Mesendoderm (in vitro differentiated cells): ENCODE data around the gene PLD4.
"Not testable (repeated sequence)": the region's sequence is repeated elsewhere in the genome, so short reads cannot be mapped to it uniquely, and the experiment has no call there.

Experiments
- DNase-seq: peaks from one replicate; pipeline ENCODE4 v3.0.0; 2013
- H2AK5ac ChIP-seq: 2 replicates; pipeline ENCODE4 v1.6.1; 2013; ENCODE audit warnings: low read length, inconsistent platforms
- H2BK120ac ChIP-seq: 2 replicates; pipeline ENCODE4 v1.6.1; 2013; ENCODE audit warnings: low read depth, mild to moderate bottlenecking, low read length, moderate library complexity, mixed read lengths
- H2BK15ac ChIP-seq: replicated peaks from 2 replicates; pipeline ENCODE4 v1.6.1; 2013; ENCODE audit warnings: low read depth, mild to moderate bottlenecking, moderate library complexity
- H2BK5ac ChIP-seq: 2 replicates; pipeline ENCODE4 v1.6.1; 2013; ENCODE audit warnings: low read length, inconsistent platforms
- H3K18ac ChIP-seq: 2 replicates; pipeline ENCODE4 v1.6.1; 2013; ENCODE audit warnings: mild to moderate bottlenecking, low read length, mixed read lengths
- H3K23ac ChIP-seq: one replicate; pipeline ENCODE4 v1.6.1; 2013; ENCODE audit warnings: low read length
- H3K27ac ChIP-seq: 2 replicates; pipeline ENCODE4 v1.5.1; 2013; ENCODE audit warnings: low read depth, mild to moderate bottlenecking, inconsistent platforms, low read length, moderate library complexity
- H3K27me3 ChIP-seq: 2 replicates; pipeline ENCODE4 v1.6.1; 2013; ENCODE audit warnings: low read length, control low read depth, mild to moderate bottlenecking, inconsistent platforms; ENCODE audit not compliant: insufficient read depth, poor library complexity
- H3K36me3 ChIP-seq: 2 replicates; pipeline ENCODE4 v1.6.1; 2013; ENCODE audit warnings: low read length, inconsistent platforms; ENCODE audit not compliant: control insufficient read depth, insufficient read depth
- H3K4ac ChIP-seq: one replicate; pipeline ENCODE4 v1.6.1; 2013; ENCODE audit warnings: low read depth, mild to moderate bottlenecking, low read length, moderate library complexity
- H3K4me1 ChIP-seq: 2 replicates; pipeline ENCODE4 v1.6.1; 2013; ENCODE audit warnings: low read depth, low read length, inconsistent platforms; ENCODE audit not compliant: control insufficient read depth
- H3K4me2 ChIP-seq: 2 replicates; pipeline ENCODE4 v1.6.1; 2013; ENCODE audit warnings: low read length
- H3K4me3 ChIP-seq: 2 replicates; pipeline ENCODE4 v1.5.1; 2013; ENCODE audit warnings: mild to moderate bottlenecking, low read length
- H3K56ac ChIP-seq: one replicate; pipeline ENCODE4 v1.6.1; 2013; ENCODE audit warnings: low read length
- H3K79me1 ChIP-seq: 2 replicates; pipeline ENCODE4 v1.6.1; 2013; ENCODE audit warnings: low read length, inconsistent platforms
- H3K79me2 ChIP-seq: 2 replicates; pipeline ENCODE4 v1.6.1; 2013; ENCODE audit warnings: mild to moderate bottlenecking, low read length; ENCODE audit not compliant: control insufficient read depth, insufficient read depth
- H3K9ac ChIP-seq: 2 replicates; pipeline ENCODE4 v1.6.1; 2013; ENCODE audit warnings: low read length, inconsistent platforms
- H4K5ac ChIP-seq: one replicate; pipeline ENCODE4 v1.6.1; 2013; ENCODE audit warnings: low read length
- H4K8ac ChIP-seq: one replicate; pipeline ENCODE4 v1.6.1; 2013; ENCODE audit warnings: low read depth, mild to moderate bottlenecking, control low read depth, low read length, moderate library complexity
- WGBS: extraction: QIAGEN DNeasy Blood & Tissue Kit; methylation state at CpG from one replicate; pipeline ENCODE4 v1.1.7; 2013; ENCODE audit warnings: low lambda C conversion rate, missing lambda C conversion rate; ENCODE audit not compliant: insufficient coverage; ENCODE audit errors: extremely low coverage; 5-methylcytosine and 5-hydroxymethylcytosine counted together

PLD4 gene

DNA sequence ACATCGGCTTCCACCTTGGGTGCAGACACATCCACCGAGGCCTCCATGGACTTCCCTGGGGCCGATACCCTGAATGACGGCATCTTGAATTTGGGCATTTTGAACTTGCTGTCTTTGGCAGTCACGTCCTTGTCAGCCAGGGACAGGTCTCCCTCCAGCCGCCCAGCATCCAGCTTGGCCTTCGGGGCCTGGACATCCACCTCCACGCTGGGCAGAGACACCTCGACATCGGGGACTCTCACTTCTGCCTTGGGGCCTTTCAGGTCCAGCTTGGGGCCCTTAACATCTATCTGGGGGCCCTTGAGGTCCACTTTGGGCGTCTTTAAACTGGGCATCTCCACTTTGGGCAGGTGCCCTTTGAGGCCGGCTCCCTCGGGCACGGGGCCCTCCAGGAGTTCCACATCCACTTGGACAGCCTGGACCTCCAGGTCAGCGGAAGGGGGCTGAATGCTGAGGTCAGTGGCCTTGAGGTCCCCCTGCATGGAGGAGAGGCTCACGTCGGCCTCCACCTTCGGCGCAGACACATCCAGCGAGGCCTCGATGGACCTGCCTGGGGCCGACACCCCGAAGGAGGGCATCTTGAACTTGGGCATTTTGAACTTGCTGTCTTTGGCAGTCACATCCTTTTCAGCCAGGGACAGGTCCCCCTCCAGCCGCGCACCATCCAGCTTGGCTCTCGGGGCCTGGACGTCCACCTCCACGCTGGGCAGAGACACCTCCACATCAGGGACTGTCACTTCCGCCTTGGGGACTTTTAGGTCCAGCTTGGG is 19.9 kb downstream of the PLD4 start:
- not testable (repeated sequence) for DNase-seq, H3K4me1 ChIP-seq, H3K56ac ChIP-seq, H2BK15ac ChIP-seq, H3K4me2 ChIP-seq, H3K79me1 ChIP-seq, H3K9ac ChIP-seq, H3K27ac ChIP-seq, H2BK5ac ChIP-seq, H3K4ac ChIP-seq, H3K18ac ChIP-seq, H3K27me3 ChIP-seq, H3K23ac ChIP-seq, H2AK5ac ChIP-seq, H3K4me3 ChIP-seq, H3K36me3 ChIP-seq, H4K8ac ChIP-seq, H4K5ac ChIP-seq, H3K79me2 ChIP-seq, H2BK120ac ChIP-seq
- no CpG with 5 or more reads among the region's 29 CpGs for WGBS

- H2BK15ac ChIP-seq, H3K36me3 ChIP-seq, H3K18ac ChIP-seq, H3K9ac ChIP-seq, H4K8ac ChIP-seq, H3K79me1 ChIP-seq, H3K27ac ChIP-seq, H2BK5ac ChIP-seq, H3K4me3 ChIP-seq, H3K23ac ChIP-seq, DNase-seq, H3K79me2 ChIP-seq, H3K4me1 ChIP-seq, H3K4me2 ChIP-seq, H3K27me3 ChIP-seq, H2AK5ac ChIP-seq, H2BK120ac ChIP-seq, H3K56ac ChIP-seq, H4K5ac ChIP-seq, H3K4ac ChIP-seq: not testable (repeated sequence)
- WGBS = no CpG with 5 or more reads among the region's 20 CpGs
Measured at GRCh38 chr14:104945266-104945665, 20.6 kb downstream of the PLD4 start.

DNA sequence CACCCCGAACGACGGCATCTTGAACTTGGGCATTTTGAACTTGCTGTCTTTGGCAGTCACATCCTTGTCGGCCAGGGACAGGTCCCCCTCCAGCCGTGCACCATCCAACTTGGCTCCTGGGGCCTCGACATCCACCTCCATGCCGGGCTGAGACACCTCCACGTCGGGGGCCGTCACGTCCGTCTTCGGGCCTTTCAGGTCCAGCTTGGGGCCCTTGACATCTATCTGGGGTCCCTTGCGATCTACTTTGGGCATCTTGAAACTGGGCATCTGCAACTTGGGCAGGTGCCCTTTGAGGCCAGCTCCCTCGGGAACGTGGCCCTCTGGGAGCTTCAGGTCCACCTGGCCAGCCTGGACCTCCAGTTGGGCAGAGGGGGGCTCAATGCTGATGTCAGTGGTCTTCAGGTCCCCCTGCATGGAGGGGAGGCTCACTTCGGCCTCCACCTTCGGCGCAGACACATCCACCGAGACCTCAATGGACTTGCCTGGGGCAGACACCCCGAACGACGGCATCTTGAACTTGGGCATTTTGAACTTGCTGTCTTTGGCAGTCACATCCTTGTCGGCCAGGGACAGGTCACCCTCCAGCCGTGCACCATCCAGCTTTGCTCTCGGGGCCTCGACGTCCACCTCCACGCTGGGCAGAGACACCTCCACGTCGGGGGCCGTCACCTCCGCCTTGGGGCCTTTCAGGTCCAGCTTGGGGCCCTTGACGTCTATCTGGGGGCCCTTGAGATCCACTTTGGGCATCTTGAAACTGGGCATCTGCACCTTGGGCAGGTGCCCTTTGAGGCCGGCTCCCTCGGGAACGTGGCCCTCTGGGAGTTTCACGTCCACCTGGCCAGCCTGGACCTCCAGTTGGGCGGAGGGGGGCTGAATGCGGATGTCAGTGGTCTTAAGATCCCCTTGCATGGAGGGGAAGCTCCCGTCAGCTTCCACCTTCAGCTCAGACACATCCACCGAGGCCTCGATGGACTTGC is 21.6 kb downstream of the PLD4 start:
- H3K23ac ChIP-seq, H2BK15ac ChIP-seq, H3K18ac ChIP-seq, H3K4ac ChIP-seq, H2BK5ac ChIP-seq, H2BK120ac ChIP-seq, H3K9ac ChIP-seq, H3K4me3 ChIP-seq, H3K27me3 ChIP-seq, H3K79me1 ChIP-seq, H4K8ac ChIP-seq, DNase-seq, H3K27ac ChIP-seq, H3K4me1 ChIP-seq, H4K5ac ChIP-seq, H3K79me2 ChIP-seq, H2AK5ac ChIP-seq, H3K36me3 ChIP-seq, H3K56ac ChIP-seq, H3K4me2 ChIP-seq: not testable (repeated sequence)
- WGBS = no CpG with 5 or more reads among the region's 43 CpGs

GRCh38 chr14:104947201-104947600 is 22.5 kb downstream of the PLD4 start:
- H3K79me2 ChIP-seq, H4K5ac ChIP-seq, H3K56ac ChIP-seq, H3K18ac ChIP-seq, H2BK120ac ChIP-seq, H3K27me3 ChIP-seq, H3K4ac ChIP-seq, H2AK5ac ChIP-seq, H3K79me1 ChIP-seq, H3K4me2 ChIP-seq, H3K27ac ChIP-seq, H3K36me3 ChIP-seq, H3K4me3 ChIP-seq, H3K4me1 ChIP-seq, DNase-seq, H3K23ac ChIP-seq, H2BK5ac ChIP-seq, H4K8ac ChIP-seq, H3K9ac ChIP-seq, H2BK15ac ChIP-seq: not testable (repeated sequence)
- no CpG with 5 or more reads among the region's 13 CpGs for WGBS

- not testable (repeated sequence) for H3K27ac ChIP-seq, H3K79me1 ChIP-seq, H2BK120ac ChIP-seq, H4K5ac ChIP-seq, H3K36me3 ChIP-seq, H3K56ac ChIP-seq, H3K4me3 ChIP-seq, H4K8ac ChIP-seq, H3K4me2 ChIP-seq, H3K4me1 ChIP-seq, H3K9ac ChIP-seq, H3K4ac ChIP-seq, DNase-seq, H2BK15ac ChIP-seq, H2AK5ac ChIP-seq, H3K23ac ChIP-seq, H3K79me2 ChIP-seq, H3K18ac ChIP-seq, H3K27me3 ChIP-seq, H2BK5ac ChIP-seq
- WGBS = no CpG with 5 or more reads among the region's 35 CpGs
Measured at GRCh38 chr14:104947881-104948735, 23.4 kb downstream of the PLD4 start.
